ENCODE results near the gene HLCS. TPM values are rescaled to one million over a fixed set of nuclear protein-coding genes. Genes with fewer than 3 reads are reported as not detected.
A peak's percentile ranks its signal among the peaks of the same experiment; 100 is the strongest.

HLCS gene
- total RNA-seq, 2 donors from 2014 or later, result 17.5 to 29.3 TPM

DNA sequence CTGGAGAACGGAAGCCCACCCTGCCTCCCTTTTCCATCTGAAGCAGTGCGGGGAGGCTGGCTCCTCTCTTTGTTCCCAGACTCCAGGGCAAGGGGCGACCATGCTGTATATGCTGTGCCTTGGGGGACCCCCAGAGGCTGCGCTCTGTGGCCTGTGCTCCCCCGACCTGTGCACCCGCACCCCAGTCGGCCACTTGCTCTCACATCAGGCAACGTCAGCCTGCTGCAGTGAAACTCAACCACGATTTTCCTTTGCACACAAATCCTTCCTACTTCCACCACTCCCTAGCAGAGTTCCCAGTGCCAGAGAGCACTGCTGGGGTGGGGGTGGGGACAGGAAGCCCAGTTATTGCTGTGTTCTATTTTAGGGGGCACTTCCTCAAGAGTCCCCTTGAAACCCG lies 215.1 kb downstream of the HLCS start:
- Histone ChIP-seq H3K9me3 (no peaks in the 10 kb centered on the region), H3K27ac (no peak overlapping the region), H3K4me3 (no peak overlapping the region), H3K36me3 (no peaks in the 10 kb centered on the region), H3K27me3 (replicated peaks; ENCODE audit: insufficient read depth) (peaks cover 3% of the 10 kb centered on the region), H3K4me1 (ENCODE audit: control insufficient read depth in 1 of 2, low read depth in 2 of 2) (peaks cover 0 to 5% of the 10 kb centered on the region in 2 donors)
- DNase-seq (ENCODE audit: low spot score) (no peak), ATAC-seq (ENCODE audit: insufficient number of reproducible peaks, low FRiP score, low read depth) (no peak)
- TF ChIP-seq, protein P1, sequence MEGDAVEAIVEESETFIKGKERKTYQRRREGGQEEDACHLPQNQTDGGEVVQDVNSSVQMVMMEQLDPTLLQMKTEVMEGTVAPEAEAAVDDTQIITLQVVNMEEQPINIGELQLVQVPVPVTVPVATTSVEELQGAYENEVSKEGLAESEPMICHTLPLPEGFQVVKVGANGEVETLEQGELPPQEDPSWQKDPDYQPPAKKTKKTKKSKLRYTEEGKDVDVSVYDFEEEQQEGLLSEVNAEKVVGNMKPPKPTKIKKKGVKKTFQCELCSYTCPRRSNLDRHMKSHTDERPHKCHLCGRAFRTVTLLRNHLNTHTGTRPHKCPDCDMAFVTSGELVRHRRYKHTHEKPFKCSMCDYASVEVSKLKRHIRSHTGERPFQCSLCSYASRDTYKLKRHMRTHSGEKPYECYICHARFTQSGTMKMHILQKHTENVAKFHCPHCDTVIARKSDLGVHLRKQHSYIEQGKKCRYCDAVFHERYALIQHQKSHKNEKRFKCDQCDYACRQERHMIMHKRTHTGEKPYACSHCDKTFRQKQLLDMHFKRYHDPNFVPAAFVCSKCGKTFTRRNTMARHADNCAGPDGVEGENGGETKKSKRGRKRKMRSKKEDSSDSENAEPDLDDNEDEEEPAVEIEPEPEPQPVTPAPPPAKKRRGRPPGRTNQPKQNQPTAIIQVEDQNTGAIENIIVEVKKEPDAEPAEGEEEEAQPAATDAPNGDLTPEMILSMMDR (IDR thresholded peaks at IDR 0.05), result no peak

DNA sequence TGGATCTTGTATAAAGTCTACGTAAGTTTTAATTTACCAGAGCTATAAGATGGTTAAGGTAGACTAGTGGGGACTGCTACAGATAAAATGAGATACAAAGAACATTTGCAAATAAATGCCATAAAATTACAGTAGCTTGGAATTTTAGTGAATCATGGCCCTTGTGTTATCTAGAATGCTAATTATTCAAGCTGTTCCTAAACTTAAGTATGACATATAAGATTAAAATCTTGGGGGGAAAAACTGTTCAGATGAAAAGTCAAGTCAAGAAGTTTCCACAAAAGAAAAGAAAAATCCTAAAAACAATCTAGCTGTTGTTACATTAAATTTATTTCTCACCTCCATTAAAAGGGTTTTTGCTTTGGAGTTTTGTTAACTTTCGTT lies 215.9 kb downstream of the HLCS start:
- H3K4me3 ChIP-seq, result no peak overlapping the region
- H3K4me1 ChIP-seq (ENCODE audit: control insufficient read depth in 1 of 2, low read depth in 2 of 2), result peaks cover 0 to 5% of the 10 kb centered on the region in 2 donors
- H3K27ac ChIP-seq, result no peak overlapping the region
- H3K27me3 ChIP-seq (replicated peaks; ENCODE audit: insufficient read depth), result peaks cover 3% of the 10 kb centered on the region
- DNase-seq (ENCODE audit: low spot score) (no peak), ATAC-seq (ENCODE audit: insufficient number of reproducible peaks, low FRiP score, low read depth) (no peak)
- H3K9me3 ChIP-seq, result no peaks in the 10 kb centered on the region
- no peaks in the 10 kb centered on the region for H3K36me3 ChIP-seq
- TF ChIP-seq, protein P1 (IDR thresholded peaks at IDR 0.05), result no peak

DNA sequence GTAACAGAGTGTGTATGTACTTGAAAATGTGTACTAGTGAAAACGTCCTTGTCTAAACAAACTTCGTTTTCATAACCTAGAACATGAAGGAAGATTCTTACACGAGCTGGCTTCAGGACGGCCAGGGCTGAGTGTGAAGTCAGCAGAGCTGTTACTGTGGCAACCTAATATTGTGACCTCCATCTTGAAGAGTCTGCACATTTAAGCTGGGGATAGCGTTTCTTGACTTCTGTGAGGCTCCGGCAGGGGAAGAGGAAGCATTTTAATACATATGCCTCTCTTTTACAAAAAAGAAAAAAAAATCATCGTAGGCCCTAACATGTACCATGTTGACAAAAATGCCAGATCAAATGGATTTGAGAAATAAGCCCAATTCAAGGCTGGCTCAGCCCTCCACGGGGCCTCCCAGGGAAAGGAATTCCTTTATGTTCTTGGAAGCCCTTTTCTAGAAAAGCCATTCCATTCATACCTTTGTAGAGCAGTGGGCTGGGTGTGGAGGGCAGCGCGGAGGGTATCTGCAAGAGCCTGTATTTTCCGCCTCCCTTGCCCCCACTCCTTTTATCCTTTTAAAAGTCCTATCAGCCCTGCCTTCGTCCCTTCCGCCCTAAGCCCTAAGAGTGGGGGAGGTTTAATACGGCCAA lies 216.4 kb downstream of the HLCS start:
- H3K4me3 ChIP-seq, result no peak overlapping the region
- no peak overlapping the region for H3K27ac ChIP-seq
- H3K9me3 ChIP-seq, result no peaks in the 10 kb centered on the region
- peaks cover 3% of the 10 kb centered on the region for H3K27me3 ChIP-seq (replicated peaks; ENCODE audit: insufficient read depth)
- no peaks in the 10 kb centered on the region for H3K36me3 ChIP-seq
- peaks cover 0 to 5% of the 10 kb centered on the region in 2 donors for H3K4me1 ChIP-seq (ENCODE audit: control insufficient read depth in 1 of 2, low read depth in 2 of 2)
- DNase-seq (ENCODE audit: low spot score) (no peak), ATAC-seq (ENCODE audit: insufficient number of reproducible peaks, low FRiP score, low read depth) (no peak)
- TF ChIP-seq, protein P1 (IDR thresholded peaks at IDR 0.05), result no peak

DNA sequence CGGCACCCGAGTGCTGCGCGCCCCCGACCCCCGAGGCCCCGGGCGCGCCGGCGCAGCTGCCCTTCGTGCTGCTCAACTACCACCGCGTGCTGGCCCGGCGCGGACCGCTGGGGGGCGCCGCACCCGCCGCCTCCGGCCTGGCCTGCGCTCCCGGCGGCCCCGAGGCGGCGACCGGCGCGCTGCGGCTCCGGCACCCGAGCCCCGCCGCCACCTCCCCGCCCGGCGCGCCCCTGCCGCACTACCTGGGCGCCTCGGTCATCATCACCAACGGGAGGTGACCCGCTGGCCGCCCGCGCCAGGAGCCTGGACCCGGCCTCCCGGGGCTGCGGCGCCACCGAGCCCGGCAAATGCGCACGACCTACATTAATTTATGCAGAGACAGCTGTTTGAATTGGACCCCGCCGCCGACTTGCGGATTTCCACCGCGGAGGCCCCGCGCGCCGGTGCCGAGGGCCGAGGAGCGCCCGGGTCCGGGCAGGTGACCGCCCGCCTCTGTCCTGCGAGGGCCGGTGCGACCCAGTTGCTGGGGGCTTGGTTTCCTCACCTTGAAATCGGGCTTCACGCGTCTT lies 218.6 kb downstream of the HLCS start:
- Histone ChIP-seq H3K9me3 (no peaks in the 10 kb centered on the region), H3K27ac (no peak overlapping the region), H3K4me3 (peak overlapping the region; percentile 26), H3K27me3 (replicated peaks; ENCODE audit: insufficient read depth) (peaks cover 3% of the 10 kb centered on the region), H3K36me3 (no peaks in the 10 kb centered on the region), H3K4me1 (ENCODE audit: control insufficient read depth in 1 of 2, low read depth in 2 of 2) (peaks cover 0 to 13% of the 10 kb centered on the region in 2 donors)
- TF ChIP-seq, protein P1 (IDR thresholded peaks at IDR 0.05), result no peak
- no peak for DNase-seq (ENCODE audit: low spot score)
- no peak for ATAC-seq (ENCODE audit: insufficient number of reproducible peaks, low FRiP score, low read depth)

DNA sequence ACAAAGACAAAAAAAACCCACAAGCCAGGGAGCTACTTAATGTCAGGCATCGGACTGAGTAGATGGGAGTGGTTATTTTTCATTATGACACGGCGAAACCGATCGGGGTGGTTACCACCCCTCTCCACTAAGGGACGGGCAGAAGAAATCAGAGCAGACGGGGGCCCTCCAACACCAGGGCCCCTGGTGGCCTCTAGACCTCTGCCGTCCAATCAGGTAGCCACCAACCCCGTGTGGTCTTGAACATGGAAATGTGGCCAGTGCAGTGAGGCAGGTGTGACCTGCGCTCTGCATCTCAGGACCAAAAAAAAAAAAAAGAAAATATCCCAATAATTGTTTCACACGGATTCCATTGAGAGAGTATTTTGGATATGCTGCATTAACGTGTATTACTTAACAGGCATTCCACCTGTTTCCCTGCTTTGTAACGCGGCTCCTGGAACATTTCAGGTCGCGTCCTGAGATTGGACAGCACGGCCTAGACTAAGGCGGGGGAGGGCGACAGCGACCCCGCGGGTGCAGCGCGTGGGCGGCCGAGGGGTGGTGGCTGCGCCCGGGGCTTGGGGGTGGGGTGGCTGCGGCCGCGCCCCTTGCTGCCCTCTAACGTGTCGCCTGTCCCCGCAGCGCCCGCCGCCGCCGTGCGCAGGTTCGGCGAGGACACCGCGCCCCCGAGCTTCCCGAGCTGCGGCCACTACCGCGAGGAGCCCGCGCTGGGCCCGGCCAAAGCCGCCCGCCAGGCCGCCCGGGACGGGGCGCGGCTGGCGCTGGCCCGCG lies 219.2 kb downstream of the HLCS start:
- DNase-seq (ENCODE audit: low spot score) (no peak), ATAC-seq (ENCODE audit: insufficient number of reproducible peaks, low FRiP score, low read depth) (no peak)
- H3K4me3 ChIP-seq, result peak overlapping the region; percentile 44
- peaks cover 0 to 13% of the 10 kb centered on the region in 2 donors for H3K4me1 ChIP-seq (ENCODE audit: control insufficient read depth in 1 of 2, low read depth in 2 of 2)
- H3K27me3 ChIP-seq (replicated peaks; ENCODE audit: insufficient read depth), result peaks cover 3% of the 10 kb centered on the region
- TF ChIP-seq, protein P1 (IDR thresholded peaks at IDR 0.05), result no peak
- H3K27ac ChIP-seq, result no peak overlapping the region
- no peaks in the 10 kb centered on the region for H3K9me3 ChIP-seq
- no peaks in the 10 kb centered on the region for H3K36me3 ChIP-seq

All from thoracic aorta (tissue), 2 donors.